ENCODE results near the gene PLP2.
A peak's percentile ranks its signal among the peaks of the same experiment; 100 is the strongest.
"Not testable (repeated sequence)": the region's sequence is repeated elsewhere in the genome, so short reads cannot be mapped to it uniquely, and the experiment has no call there.

PLP2 gene

GRCh38 chrX:49165901-49166881 is 5.5 kb upstream of the PLP2 start:
- FAIRE-seq (no peak), DNase-seq (ENCODE audit: insufficient read length) (no peak)
- TF ChIP-seq TAF1 (IDR thresholded peaks at IDR 0.05; ENCODE audit: borderline replicate concordance, low read depth, low read length) (no peak), POLR2AphosphoS5 (IDR thresholded peaks at IDR 0.05; ENCODE audit: low read depth, low read length) (no peak), POLR2A (IDR thresholded peaks at IDR 0.05; ENCODE audit: low read depth, low read length) (no peak)

GRCh38 chrX:49166914-49167739 is 4.6 kb upstream of the PLP2 start:
- DNase-seq (ENCODE audit: insufficient read length) (no peak), FAIRE-seq (peak; percentile 76)
- no peak for TF ChIP-seq POLR2AphosphoS5 (IDR thresholded peaks at IDR 0.05; ENCODE audit: low read depth, low read length)
- 0 out of 2 replicates have a peak, but pooled peaks have one; percentile 7 for TF ChIP-seq TAF1 (IDR thresholded peaks at IDR 0.05; ENCODE audit: borderline replicate concordance, low read depth, low read length)

- DNase-seq (ENCODE audit: insufficient read length) (no peak), FAIRE-seq (peak; percentile 53)
- TF ChIP-seq POLR2AphosphoS5 (IDR thresholded peaks at IDR 0.05; ENCODE audit: low read depth, low read length): no peak
- TF ChIP-seq POLR2A (IDR thresholded peaks at IDR 0.05; ENCODE audit: low read depth, low read length): no peak
- no peak for TF ChIP-seq TAF1 (IDR thresholded peaks at IDR 0.05; ENCODE audit: borderline replicate concordance, low read depth, low read length)
These were observed 4.0 kb upstream of the PLP2 start for GRCh38 chrX:49167740-49168108.

- FAIRE-seq (no peak), DNase-seq (ENCODE audit: insufficient read length) (no peak)
- no peak for TF ChIP-seq POLR2AphosphoS5 (IDR thresholded peaks at IDR 0.05; ENCODE audit: low read depth, low read length)
- no peak for TF ChIP-seq TAF1 (IDR thresholded peaks at IDR 0.05; ENCODE audit: borderline replicate concordance, low read depth, low read length)
- TF ChIP-seq POLR2A (IDR thresholded peaks at IDR 0.05; ENCODE audit: low read depth, low read length): no peak
These were observed 632 bp downstream of the PLP2 start for GRCh38 chrX:49172280-49172780.

GRCh38 chrX:49173544-49173943 is 1.8 kb downstream of the PLP2 start:
- not testable (repeated sequence) for FAIRE-seq; DNase-seq (ENCODE audit: insufficient read length)

GRCh38 chrX:49174723-49175122 is 3.0 kb downstream of the PLP2 start:
- FAIRE-seq: no peak

GRCh38 chrX:49175435-49176274 is 4.0 kb downstream of the PLP2 start:
- FAIRE-seq: no peak
- TF ChIP-seq POLR2A (IDR thresholded peaks at IDR 0.05; ENCODE audit: low read depth, low read length) (no peak), POLR2AphosphoS5 (IDR thresholded peaks at IDR 0.05; ENCODE audit: low read depth, low read length) (no peak), TAF1 (IDR thresholded peaks at IDR 0.05; ENCODE audit: borderline replicate concordance, low read depth, low read length) (no peak)
- DNase-seq (ENCODE audit: insufficient read length): no peak

More at GRCh38 chrX:49174723-49175122, 3.0 kb downstream of the PLP2 start:
- DNase-seq (ENCODE audit: insufficient read length): no peak
- TF ChIP-seq POLR2A (IDR thresholded peaks at IDR 0.05; ENCODE audit: low read depth, low read length) (no peak), POLR2AphosphoS5 (IDR thresholded peaks at IDR 0.05; ENCODE audit: low read depth, low read length) (no peak), TAF1 (IDR thresholded peaks at IDR 0.05; ENCODE audit: borderline replicate concordance, low read depth, low read length) (no peak)

GRCh38 chrX:49176421-49177326 is 5.0 kb downstream of the PLP2 start:
- TF ChIP-seq TAF1 (IDR thresholded peaks at IDR 0.05; ENCODE audit: borderline replicate concordance, low read depth, low read length) (no peak), POLR2A (IDR thresholded peaks at IDR 0.05; ENCODE audit: low read depth, low read length) (no peak), POLR2AphosphoS5 (IDR thresholded peaks at IDR 0.05; ENCODE audit: low read depth, low read length) (no peak)
- FAIRE-seq (no peak), DNase-seq (ENCODE audit: insufficient read length) (no peak)

GRCh38 chrX:49177338-49177833 is 5.7 kb downstream of the PLP2 start:
- DNase-seq (ENCODE audit: insufficient read length) (no peak), FAIRE-seq (no peak)
- TF ChIP-seq TAF1 (IDR thresholded peaks at IDR 0.05; ENCODE audit: borderline replicate concordance, low read depth, low read length) (no peak), POLR2AphosphoS5 (IDR thresholded peaks at IDR 0.05; ENCODE audit: low read depth, low read length) (no peak), POLR2A (IDR thresholded peaks at IDR 0.05; ENCODE audit: low read depth, low read length) (no peak)
